GM18505 (cell line): ENCODE results near the gene ANGEL1.

ENCODE experiments used
- ATAC-seq: cut with Tn5 transposase; IDR thresholded peaks from one replicate; pipeline ENCODE4 v1.9.1; 2021; ENCODE audit not compliant: unreplicated experiment
- POLR2A ChIP-seq: IDR thresholded peaks from 4 replicates; pipeline ENCODE4 v1.6.1; 2011; ENCODE audit warnings: borderline replicate concordance; ENCODE audit not compliant: insufficient read depth, insufficient read length; ENCODE audit errors: extremely low read depth

The ANGEL1 gene

GRCh38 chr14:76812422-76813383, at the start of gene ANGEL1:
ANGEL1 (minus strand) TSS chr14:76812882; CDS start chr14:76812827, 55 bp downstream.
- peak; percentile 90 for TF ChIP-seq POLR2A
- ATAC-seq = peak; percentile 90

- TF ChIP-seq POLR2A = no peak
- ATAC-seq = no peak
These were observed 49.0 kb upstream of the ANGEL1 start for GRCh38 chr14:76861574-76862255.

- no peak for TF ChIP-seq POLR2A
- no peak for ATAC-seq
These were observed 44.1 kb upstream of the ANGEL1 start for GRCh38 chr14:76856769-76857168.

DNA sequence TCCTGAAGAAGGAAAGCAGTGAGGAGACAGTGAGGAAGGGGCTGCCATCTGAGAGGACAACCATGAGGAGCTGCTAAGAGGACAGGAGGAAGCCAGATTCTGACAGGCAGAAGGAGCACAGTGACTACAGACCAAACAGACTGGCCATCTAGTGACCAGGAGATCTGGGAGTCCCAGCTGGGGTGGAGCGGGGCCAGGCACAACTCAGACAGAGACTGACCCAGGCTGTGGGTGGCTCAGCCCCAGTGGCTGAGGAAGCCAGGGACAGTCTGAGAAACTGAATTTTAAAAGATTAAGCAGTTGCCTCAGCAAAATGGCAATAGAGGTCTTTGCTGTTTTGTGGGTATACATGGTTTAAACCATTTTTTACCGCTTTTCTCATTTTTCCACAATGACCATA, 42.4 kb upstream of the ANGEL1 start:
- no peak for TF ChIP-seq POLR2A
- ATAC-seq = no peak

DNA sequence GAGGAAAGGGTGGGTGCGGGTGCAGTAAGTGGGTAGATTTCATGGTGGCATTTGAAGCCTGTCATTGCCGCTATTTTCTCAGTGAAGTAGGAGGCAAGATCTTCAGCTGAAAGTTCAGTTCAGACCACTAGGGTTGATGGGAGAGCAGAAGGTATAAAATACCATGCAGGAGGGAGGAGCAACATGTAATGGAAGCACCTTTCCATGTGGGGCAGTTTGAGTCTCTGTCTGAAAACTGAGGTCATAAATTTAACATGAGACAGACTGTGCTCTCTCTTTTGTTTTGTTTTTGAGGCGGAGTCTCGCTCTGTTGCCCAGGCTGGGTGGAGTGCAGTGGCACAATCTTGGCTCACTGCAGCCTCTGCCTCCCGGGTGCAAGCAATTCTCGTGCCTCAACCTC, 36.2 kb upstream of the ANGEL1 start:
- TF ChIP-seq POLR2A = no peak
- ATAC-seq = no peak

- no peak for TF ChIP-seq POLR2A
- ATAC-seq = no peak
These were observed 33.8 kb upstream of the ANGEL1 start for GRCh38 chr14:76846331-76847047.

DNA sequence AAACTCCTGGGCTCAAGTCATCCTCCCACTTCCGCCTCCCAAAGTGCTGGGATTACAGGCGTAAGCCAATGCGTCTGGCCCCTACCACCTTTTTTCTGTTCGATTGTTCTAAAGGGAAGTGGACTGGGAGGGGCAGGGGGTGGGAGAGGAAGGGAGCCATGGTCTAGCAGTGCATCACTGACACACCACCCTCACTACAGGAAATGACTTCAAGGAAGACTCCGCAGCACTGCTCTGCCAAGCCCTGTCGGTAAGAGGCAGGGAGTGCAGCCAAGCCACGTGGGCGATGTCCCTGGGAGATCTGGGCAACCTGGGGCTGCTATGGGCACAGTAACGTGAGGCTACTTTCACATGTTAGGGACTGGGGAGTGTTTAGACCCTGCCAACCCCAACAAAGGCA, 31.5 kb upstream of the ANGEL1 start:
- ATAC-seq = no peak
- TF ChIP-seq POLR2A = no peak

- no peak for TF ChIP-seq POLR2A
- no peak for ATAC-seq
These were observed 29.7 kb upstream of the ANGEL1 start for GRCh38 chr14:76842414-76842813.

DNA sequence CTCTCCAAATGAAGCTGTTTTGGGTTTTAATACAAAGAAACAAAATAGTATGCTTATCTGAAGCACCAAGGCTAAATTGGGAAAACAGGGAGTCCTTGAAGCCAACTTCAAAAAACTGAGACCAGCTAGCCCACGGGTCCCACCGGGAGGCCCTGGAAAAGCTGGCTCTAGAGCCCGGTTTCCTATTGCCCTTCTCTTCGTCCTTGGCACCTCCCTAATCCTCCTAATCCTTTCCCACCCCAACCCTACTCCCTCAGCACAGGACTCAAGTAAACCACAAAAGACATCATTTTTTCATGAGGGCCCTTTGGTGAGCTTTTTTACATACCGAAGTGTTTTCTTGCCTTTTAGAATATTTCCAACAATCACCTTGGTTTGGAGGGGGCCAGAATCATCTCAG, 24.8 kb upstream of the ANGEL1 start:
- no peak for ATAC-seq
- no peak for TF ChIP-seq POLR2A

- TF ChIP-seq POLR2A = no peak
- no peak for ATAC-seq
These were observed 23.4 kb upstream of the ANGEL1 start for GRCh38 chr14:76836029-76836630.

GRCh38 chr14:76834241-76834661, 21.6 kb upstream of the ANGEL1 start:
- no peak for ATAC-seq
- no peak for TF ChIP-seq POLR2A

GRCh38 chr14:76833011-76833410, 20.3 kb upstream of the ANGEL1 start:
- ATAC-seq = no peak
- no peak for TF ChIP-seq POLR2A

- TF ChIP-seq POLR2A = no peak
- ATAC-seq = no peak
These were observed 19.9 kb upstream of the ANGEL1 start for GRCh38 chr14:76832503-76832988.
